Frontal cortex (tissue), 4 donors: ENCODE data around the gene SLC25A38. TPM values are rescaled to one million over a fixed set of nuclear protein-coding genes. Genes with fewer than 3 reads are reported as not detected.
"Not testable (repeated sequence)": the region's sequence is repeated elsewhere in the genome, so short reads cannot be mapped to it uniquely, and the experiment has no call there.

Experiments used
- DNase-seq, 2 donors: peaks; one replicate each; pipeline ENCODE4 v3.0.0; 2012; ENCODE audit warnings: low spot score in 2 of 2
- FAIRE-seq: peaks from 2 replicates; lab custom pipeline; 2012; peaks lifted over from hg19 to GRCh38; lab: Jason Lieb, UNC
- total RNA-seq: library from RNA; depleted of rRNA; stranded (reverse); fragments of >200 nt; gene quantifications from one replicate; pipeline ENCODE4 v1.2.3, GENCODE V29; 2014
- donor health status: control.
- donor health status: control.
- donor health status: control.

SLC25A38 gene
- 14.3 TPM for total RNA-seq

DNA sequence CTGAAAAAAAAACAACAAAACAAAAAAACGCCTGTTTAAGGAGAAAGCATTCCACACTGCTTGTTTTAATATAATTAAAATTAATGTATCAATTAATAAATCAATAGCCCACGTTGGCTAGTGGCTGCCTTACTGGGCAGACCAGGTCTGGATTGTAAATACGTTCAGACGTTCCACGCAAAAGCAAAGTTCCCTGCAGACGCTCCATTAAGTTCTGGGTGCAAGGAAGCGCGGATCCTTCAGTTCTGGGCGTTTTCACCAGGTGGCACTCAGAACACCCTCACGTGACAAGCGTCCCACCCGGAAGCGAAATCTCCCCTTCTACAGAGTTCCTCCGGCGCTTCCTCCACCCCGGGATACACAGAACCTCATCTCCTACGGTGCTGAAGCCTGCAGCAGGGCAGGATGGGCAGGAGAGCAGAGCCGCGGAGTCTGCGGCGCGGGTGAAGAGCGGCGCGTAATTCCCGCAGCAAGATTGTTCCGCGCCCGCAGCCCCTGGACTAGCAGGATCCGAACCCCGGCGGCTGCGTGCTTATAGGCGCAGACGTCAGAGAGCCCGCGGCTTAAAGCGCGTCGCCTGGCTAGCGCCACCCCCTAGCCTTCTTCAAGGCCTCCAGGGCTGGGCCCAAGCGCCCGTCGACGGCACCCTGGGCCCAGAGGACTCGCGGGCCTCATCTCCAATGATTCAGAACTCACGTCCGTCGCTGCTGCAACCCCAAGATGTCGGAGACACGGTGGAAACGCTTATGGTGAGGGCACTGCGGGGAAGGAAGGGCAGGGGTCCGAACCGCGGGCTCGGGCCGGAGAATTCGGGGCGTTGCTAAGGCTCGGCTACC is at the start of gene SLC25A38:
SLC25A38 (plus strand) TSS at position 326 of the 836 bp plus-strand sequence; CDS start at position 681, 355 bp downstream.
- DNase-seq: peak; percentile 66 to 80
- FAIRE-seq: no peak

DNA sequence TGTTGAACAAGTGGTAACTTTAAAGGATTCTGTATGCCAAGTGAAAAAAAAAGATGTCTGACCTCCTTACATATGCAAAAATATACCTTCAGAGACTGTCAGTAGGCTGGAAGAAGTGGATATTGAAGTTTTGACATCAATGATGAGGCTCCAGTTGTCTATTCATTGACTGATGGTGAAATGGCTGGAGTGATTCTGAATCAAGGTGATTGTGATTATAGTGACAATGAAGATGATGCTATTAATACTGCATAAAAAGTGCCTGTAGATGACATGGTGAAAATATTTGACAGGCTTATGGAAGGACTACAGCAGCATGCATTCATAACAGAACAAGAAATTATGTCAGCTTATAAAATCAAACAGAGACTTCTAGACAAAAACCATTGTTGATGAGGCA is 49.6 kb upstream of the SLC25A38 start:
- DNase-seq: no peak
- no peak for FAIRE-seq

- DNase-seq: no peak
- FAIRE-seq: no peak
Observed at GRCh38 chr3:39334205-39334604, 49.0 kb upstream of the SLC25A38 start.

DNA sequence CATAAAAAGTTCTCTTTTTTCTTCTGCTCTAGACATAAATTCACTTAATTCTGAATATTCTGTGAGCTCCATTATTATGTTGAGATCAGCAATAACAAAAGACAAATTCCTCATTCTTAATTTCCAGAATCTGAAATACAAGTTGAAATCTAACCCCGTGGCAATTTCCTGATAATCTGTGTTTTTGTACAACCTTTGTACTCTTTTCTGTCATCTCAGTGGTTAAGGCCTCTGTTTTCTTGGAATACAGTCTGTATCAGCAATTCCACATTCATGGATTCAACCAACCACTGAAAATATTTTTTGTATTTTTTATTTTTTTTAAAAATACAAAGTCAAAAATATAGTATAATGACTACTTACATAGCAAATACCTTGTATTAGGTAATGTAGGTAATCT is 45.0 kb upstream of the SLC25A38 start:
- DNase-seq: no peak
- no peak for FAIRE-seq

GRCh38 chr3:39339086-39339485 is 44.1 kb upstream of the SLC25A38 start:
- DNase-seq (no peak), FAIRE-seq (no peak)

DNA sequence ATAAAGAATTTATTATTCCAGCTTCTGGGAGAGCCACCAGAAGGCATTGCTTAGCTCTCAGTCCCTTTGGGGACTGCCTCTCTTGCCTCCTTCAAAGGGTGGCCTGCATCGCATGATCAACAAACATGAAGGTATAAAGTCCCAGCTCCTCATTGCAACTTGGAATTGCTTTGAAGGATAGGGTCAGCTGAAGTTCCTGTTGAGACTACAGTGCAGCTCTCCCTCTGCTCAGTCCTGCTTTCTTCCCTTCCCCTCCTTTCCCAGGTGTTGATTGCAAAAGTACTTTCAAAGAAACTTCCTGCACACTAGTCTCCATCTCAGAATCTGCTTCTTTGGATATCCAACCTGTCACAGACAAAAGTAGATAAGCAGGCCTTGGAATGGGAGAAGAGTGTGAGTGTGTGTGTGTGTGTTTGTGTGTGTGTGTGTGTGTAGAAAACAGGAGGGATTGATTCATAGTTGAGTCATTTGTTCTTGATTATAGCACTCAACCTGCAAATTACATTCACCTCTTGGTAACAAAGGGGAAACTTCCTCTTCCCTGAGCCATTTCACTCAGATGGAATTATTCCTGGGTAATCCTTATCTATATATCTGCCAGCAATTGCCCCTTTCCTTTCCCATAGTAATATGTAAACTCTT is 40.0 kb upstream of the SLC25A38 start:
- FAIRE-seq: no peak
- DNase-seq: no peak

DNA sequence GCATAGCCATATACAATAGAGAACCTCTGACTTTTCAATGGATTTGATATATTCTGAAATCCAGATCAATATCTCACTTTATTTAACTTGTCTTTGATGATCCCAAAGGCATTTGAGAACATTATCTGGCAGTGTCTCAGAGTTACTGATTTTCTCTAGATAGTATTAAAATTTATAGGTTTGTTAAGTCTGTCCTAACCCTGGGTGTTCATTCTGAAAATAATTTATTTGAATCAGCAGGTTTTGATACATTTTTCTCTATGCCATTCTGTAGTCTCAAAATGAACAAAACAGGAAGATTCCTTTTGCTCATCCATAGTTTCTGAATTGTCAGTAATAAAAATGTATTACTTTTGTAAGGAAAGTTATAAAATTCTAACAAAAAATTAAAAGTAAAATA is 39.4 kb upstream of the SLC25A38 start:
- no peak for FAIRE-seq
- DNase-seq: no peak

GRCh38 chr3:39344746-39345344 is 38.3 kb upstream of the SLC25A38 start:
- no peak for DNase-seq
- no peak for FAIRE-seq

- DNase-seq (no peak), FAIRE-seq (no peak)
Observed at GRCh38 chr3:39346785-39347585, 36.2 kb upstream of the SLC25A38 start.

DNA sequence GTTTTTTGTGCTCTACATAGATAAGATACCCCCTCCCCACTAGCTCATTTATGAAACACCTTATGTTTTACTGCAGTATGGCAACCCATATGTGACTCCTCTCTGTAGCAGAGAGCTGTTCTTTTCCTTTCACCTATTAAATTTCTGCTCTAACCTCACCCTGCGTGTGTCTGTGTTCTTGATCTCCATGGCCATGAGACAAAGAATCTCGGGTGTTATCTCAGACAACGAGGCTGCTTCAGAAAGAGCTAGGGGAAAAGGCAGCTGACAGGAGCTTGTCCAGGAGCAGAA is 35.6 kb upstream of the SLC25A38 start:
- FAIRE-seq: no peak
- no peak for DNase-seq

GRCh38 chr3:39349080-39349479 is 34.1 kb upstream of the SLC25A38 start:
- DNase-seq: no peak
- FAIRE-seq: no peak

DNA sequence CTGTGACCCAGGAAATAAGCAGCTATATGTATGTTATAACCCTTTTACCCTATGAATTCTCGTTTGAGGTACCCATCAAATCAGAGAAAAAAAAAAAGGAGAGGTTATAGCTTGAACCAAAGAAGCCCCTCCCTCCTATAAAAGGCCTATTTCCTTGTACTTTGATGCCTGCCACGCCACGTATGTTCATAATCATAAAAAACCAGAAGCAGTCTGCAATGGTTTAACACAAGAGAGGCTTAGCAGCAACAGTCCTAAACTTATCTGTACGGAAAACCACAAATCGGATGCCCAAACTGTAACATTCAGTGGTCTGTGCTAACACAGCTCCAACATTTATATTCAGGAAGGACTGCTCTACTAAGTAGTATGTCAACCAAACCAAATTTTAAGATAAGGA is 32.5 kb upstream of the SLC25A38 start:
- DNase-seq: no peak
- FAIRE-seq: no peak

GRCh38 chr3:39351134-39351533 is 32.0 kb upstream of the SLC25A38 start:
- not testable (repeated sequence) for DNase-seq, FAIRE-seq

DNA sequence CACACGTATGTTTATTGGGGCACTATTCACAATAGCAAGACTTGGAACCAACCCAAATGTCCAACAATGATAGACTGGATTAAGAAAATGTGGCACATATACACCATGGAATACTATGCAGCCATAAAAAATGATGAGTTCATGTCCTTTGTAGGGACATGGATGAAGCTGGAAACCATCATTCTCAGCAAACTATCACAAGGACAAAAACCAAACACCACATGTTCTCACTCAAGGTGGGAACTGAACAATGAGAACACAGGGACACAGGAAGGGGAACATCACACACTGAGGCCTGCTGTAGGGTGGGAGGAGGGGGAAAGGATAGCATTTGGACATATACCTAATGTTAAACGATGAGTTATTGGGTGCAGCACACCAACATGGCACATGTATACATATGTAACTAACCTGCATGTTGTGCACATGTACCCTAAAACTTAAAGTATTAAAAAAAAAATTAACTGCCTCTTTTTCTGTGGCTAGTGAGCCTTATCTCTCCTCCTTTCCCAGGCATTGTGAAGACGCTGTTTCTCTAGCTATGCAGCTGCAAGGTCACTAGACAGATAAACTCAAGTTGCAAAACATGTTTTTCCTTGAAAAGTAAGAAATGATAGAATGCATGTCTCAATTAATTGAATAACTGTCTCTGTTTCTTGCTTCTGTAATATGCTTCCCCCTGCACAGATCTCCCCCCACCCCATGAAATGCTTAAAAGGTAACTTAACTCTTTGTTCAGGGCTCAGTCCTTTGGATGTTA is 29.8 kb upstream of the SLC25A38 start:
- not testable (repeated sequence) for FAIRE-seq, DNase-seq

DNA sequence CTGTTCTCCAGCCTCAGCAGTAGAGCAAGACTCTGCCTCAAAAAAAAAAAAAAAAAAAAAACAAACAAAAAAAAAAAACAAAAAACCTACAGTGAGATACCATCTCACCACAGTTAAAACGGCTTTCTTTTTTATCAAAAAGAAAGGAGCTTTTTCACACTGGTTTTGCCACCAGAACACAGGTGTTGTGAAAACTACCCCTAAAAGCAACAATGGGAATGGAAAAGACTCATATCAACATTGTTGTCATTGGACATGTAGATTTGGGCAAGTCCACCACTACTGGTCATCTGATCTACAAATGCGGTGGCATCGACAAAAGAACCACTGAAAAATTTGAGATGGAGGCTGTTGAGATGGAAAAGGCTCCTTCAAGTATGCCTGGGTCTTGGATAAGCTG is 24.8 kb upstream of the SLC25A38 start:
- DNase-seq (no peak), FAIRE-seq (no peak)

- DNase-seq (no peak), FAIRE-seq (no peak)
Observed at GRCh38 chr3:39361252-39361927, 21.8 kb upstream of the SLC25A38 start.

GRCh38 chr3:39362192-39362591 is 21.0 kb upstream of the SLC25A38 start:
- DNase-seq (no peak), FAIRE-seq (no peak)

DNA sequence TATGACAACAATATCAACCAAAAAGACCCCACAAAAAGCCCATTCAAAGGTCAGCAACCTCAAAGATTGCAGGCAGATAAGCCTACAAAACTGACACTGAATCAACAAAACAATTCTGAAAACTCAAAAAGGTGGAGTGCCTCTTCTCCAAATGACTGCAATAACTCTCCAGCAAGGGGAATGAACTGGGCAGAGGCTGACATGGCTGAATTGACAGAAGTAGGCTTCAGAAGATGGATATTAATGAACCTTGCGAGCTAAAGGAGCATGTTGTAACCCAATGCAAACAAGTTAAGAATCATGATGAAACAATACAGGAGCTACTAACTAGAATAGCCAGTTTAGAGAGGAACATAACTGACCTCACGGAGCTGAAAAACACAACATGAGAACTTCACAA is 20.4 kb upstream of the SLC25A38 start:
- DNase-seq (no peak), FAIRE-seq (no peak)

DNA sequence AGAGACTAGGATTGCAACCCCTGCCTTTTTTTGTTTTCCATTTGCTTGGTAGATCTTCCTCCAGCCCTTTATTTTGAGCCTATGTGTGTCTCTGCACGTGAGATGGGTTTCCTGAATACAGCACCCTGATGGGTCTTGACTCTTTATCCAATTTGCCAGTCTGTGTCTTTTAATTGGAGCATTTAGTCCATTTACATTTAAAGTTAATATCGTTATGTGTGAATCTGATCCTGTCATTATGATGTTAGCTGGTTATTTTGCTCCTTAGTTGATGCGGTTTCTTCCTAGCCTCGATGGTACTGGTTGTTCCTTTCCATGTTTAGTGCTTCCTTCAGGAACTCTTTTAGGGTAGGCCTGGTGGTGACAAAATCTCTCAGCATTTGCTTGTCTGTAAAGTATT is 12.7 kb upstream of the SLC25A38 start:
- FAIRE-seq, DNase-seq: not testable (repeated sequence)
